Measurements from ENCODE around the gene NKD2.

Gene NKD2

DNA sequence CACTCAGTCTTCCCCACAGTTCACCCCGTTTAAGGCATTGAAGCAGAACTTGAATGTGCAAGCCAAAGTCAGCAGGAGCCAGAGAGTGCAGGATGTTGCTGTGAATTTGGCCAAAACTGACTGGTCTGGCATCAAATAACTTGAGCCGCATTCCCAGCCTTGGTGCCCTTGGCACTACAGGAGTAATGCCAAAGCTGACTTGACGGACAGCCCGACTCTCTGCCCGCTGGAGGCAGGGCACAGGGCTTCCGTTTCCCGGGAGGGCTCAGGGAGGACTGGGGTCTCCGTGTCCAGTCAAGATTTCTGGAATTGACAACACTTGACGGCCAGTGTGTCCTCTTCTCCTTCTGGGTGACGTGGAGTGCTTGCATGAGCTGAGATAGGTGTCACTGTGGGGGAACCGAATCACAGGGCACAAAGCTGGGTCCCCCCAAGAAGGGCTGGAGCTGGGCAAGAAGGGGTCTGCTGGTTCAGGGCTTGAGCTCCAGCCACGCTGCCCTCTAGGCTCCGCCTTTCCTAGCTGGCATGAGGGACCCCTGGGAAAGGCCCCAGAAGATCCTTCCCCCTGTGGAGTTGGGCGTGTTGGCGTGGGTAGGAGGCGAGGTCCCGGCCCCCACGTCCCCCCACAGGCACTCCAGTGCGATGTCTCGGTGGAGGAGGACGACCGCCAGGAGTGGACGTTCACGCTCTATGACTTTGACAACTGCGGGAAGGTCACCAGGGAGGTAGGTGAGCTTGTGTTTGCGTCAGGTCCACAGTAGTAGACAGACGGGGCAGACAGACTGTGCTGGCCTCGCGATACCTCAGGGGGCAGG is 25.2 kb downstream of the NKD2 start:
- in situ Hi-C loops (cut with HindIII; ENCODE audit: low pct_unique_long_range_greater_than_20kb, low sequenced_read_pairs) = no loop called here
- DNase-seq (ENCODE audit: low read depth in 1 of 2, low spot score in 1 of 2) = no peak
- TF ChIP-seq JUND (IDR thresholded peaks at IDR 0.05; ENCODE audit: low read depth) = no peak

DNA sequence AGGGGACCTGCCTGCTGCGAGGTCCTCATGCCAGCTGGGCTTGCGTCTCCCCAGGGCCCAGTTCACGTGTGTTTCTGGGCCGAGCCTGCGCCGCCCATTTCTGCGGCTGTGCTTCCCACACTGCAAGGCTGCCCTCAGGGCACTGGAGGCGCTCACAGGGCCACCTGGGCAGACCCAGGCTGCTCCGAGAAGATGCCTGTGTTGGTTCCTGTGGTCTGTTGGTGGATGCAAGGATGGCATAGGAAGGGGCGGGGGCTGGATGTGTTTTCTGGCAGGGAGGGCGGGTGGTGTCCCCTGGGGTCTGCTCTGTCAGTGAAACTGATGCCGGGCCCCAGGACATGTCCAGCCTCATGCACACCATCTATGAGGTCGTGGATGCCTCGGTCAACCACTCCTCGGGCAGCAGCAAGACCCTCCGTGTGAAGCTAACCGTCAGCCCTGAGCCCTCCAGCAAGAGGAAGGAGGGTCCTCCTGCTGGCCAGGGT is 25.9 kb downstream of the NKD2 start:
- DNase-seq (ENCODE audit: low read depth in 1 of 2, low spot score in 1 of 2) = no peak
- TF ChIP-seq JUND (IDR thresholded peaks at IDR 0.05; ENCODE audit: low read depth) = no peak
- in situ Hi-C loops (cut with HindIII; ENCODE audit: low pct_unique_long_range_greater_than_20kb, low sequenced_read_pairs) = no loop called here

- DNase-seq (ENCODE audit: low read depth in 1 of 2, low spot score in 1 of 2) = no peak
- no peak for TF ChIP-seq JUND (IDR thresholded peaks at IDR 0.05; ENCODE audit: low read depth)
- in situ Hi-C loops (cut with HindIII; ENCODE audit: low pct_unique_long_range_greater_than_20kb, low sequenced_read_pairs) = no loop called here
These were observed 26.4 kb downstream of the NKD2 start for GRCh38 chr5:1034986-1035385.

DNA sequence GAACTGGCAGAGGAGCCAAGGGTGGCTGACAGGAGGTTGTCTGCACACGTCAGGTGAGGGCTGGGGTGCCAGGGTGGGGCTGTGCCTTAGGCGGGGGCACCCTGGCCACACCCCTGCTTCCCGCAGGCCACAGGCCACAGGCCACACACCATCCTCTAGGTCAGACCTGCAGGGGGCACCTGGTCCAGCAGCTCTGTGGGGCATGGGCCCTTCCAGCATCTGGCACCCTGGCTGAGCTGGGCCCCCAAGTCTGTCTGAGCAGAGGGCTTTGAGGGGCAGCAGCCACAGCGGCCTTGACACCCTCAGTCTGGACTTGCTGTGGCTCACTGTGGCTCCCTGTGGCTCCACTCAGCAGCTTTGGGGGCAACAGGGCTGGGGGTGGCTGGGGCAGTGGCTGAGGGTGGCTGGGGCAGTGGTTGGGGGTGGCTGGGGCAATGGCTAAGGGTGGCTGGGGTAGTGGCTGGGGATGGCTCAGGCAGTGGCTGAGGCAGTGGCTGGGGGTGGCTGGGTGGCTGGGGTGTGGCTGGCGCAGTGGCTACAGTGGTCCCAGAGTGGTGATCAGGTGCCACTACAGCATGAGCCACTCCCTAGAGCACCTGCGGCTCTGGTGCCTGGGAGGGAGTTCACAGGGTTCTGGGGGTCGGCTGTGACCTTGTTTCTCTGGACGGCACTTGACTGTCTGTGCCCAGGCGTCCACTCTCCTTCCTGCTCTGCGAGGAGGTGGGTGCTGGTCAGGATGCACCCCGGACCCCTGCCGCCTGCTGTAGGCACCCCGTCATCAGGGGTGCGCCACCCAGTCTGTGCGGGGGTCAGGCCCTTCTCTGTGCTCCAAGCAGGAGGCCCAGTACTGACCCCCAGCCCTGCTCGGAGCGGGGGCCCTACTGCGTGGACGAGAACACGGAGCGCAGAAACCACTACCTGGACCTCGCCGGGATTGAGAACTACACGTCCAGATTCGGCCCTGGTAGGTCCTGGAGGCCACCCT is 27.1 kb downstream of the NKD2 start:
- DNase-seq (ENCODE audit: low read depth in 1 of 2, low spot score in 1 of 2) = no peak
- in situ Hi-C loops (cut with HindIII; ENCODE audit: low pct_unique_long_range_greater_than_20kb, low sequenced_read_pairs) = no loop called here
- TF ChIP-seq JUND (IDR thresholded peaks at IDR 0.05; ENCODE audit: low read depth) = no peak

DNA sequence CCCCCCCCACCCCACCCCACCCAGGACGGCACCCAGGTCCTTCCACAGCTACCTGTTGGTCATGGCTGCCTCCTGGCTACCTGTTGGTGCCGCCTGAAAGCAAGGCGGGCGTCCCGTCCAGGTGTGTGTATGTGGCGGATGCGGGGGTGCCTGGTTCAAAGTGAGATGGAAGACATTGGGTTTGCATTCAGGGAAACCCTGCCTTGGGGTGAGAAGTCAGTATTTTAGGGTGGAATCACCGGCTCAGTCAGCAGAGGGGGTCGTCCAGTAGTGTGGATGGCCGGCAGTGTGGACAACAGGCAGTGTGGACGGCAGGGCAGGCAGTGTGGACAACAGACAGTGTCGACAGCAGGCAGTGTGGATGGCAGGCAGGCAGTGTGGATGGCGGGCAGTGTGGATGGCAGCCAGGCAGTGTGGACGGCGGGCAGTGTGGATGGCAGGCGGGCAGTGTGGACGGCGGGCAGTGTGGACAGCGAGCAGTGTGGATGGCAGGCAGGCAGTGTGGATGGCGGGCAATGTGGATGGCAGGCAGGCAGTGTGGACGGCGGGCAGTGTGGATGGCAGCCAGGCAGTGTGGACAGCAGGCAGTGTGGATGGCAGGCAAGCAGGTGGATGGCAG is 28.0 kb downstream of the NKD2 start:
- no peak for DNase-seq (ENCODE audit: low read depth in 1 of 2, low spot score in 1 of 2)
- in situ Hi-C loops (cut with HindIII; ENCODE audit: low pct_unique_long_range_greater_than_20kb, low sequenced_read_pairs) = no loop called here
- no peak for TF ChIP-seq JUND (IDR thresholded peaks at IDR 0.05; ENCODE audit: low read depth)

GRCh38 chr5:1037123-1037670 is 28.6 kb downstream of the NKD2 start:
- in situ Hi-C loops (cut with HindIII; ENCODE audit: low pct_unique_long_range_greater_than_20kb, low sequenced_read_pairs) = no loop called here
- peak in 1 of 2 experiments; percentile 31 for DNase-seq (ENCODE audit: low read depth in 1 of 2, low spot score in 1 of 2)
- TF ChIP-seq JUND (IDR thresholded peaks at IDR 0.05; ENCODE audit: low read depth) = no peak

- in situ Hi-C loops (cut with HindIII; ENCODE audit: low pct_unique_long_range_greater_than_20kb, low sequenced_read_pairs) = no loop called here
- TF ChIP-seq JUND (IDR thresholded peaks at IDR 0.05; ENCODE audit: low read depth) = no peak
- DNase-seq (ENCODE audit: low read depth in 1 of 2, low spot score in 1 of 2) = no peak
These were observed 29.2 kb downstream of the NKD2 start for GRCh38 chr5:1037671-1038416.

- TF ChIP-seq JUND (IDR thresholded peaks at IDR 0.05; ENCODE audit: low read depth) = no peak
- no peak for DNase-seq (ENCODE audit: low read depth in 1 of 2, low spot score in 1 of 2)
- in situ Hi-C loops (cut with HindIII; ENCODE audit: low pct_unique_long_range_greater_than_20kb, low sequenced_read_pairs) = no loop called here
These were observed 30.0 kb downstream of the NKD2 start for GRCh38 chr5:1038417-1039209.

DNA sequence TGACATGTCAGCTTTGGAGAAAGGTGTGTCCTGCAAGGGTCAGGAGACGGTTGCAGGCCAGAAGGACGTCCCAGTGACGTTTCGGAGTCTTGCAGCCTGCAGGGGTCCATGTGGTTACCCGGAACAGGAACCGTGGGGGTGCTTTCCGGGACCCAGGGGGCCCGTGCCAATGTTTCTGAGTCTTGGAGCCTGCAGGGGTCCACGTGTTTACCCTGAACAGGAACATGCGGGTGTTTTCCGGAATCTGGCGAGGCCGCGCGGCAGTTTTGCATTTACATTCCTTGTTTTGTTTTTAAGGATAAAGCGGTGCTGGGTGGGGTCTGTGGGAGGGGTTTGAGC is 30.6 kb downstream of the NKD2 start:
- TF ChIP-seq JUND (IDR thresholded peaks at IDR 0.05; ENCODE audit: low read depth) = no peak
- DNase-seq (ENCODE audit: low read depth in 1 of 2, low spot score in 1 of 2) = no peak
- in situ Hi-C loops (cut with HindIII; ENCODE audit: low pct_unique_long_range_greater_than_20kb, low sequenced_read_pairs) = no loop called here

- DNase-seq (ENCODE audit: low read depth in 1 of 2, low spot score in 1 of 2) = no peak
- TF ChIP-seq JUND (IDR thresholded peaks at IDR 0.05; ENCODE audit: low read depth) = no peak
- in situ Hi-C loops (cut with HindIII; ENCODE audit: low pct_unique_long_range_greater_than_20kb, low sequenced_read_pairs) = no loop called here
These were observed 31.2 kb downstream of the NKD2 start for GRCh38 chr5:1039706-1040260.

DNA sequence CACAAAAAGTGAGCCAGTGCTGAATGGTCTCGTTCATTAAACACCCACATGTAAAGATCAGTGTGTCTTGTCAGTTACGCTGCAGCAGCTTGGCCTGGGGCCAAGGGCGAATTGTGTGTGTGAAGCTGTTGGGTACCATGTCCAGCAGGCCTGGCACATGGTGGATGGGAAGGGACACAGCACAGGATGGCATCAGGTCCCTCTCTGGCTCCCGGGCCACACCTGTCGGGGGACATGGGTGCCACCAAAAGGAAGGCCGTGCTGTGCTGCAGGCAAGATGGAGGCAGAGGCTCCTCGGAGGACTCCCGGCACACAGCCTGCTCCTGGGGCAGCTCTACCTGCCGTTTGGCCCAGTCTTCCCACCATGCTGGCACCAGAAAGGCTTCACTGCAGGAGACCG is 32.0 kb downstream of the NKD2 start:
- no peak for TF ChIP-seq JUND (IDR thresholded peaks at IDR 0.05; ENCODE audit: low read depth)
- in situ Hi-C loops (cut with HindIII; ENCODE audit: low pct_unique_long_range_greater_than_20kb, low sequenced_read_pairs) = no loop called here
- no peak for DNase-seq (ENCODE audit: low read depth in 1 of 2, low spot score in 1 of 2)
